Epidermal melanocyte (primary cell): Measurements from ENCODE around the gene INO80D.
A peak's percentile ranks its signal among the peaks of the same experiment; 100 is the strongest.
"Not testable (repeated sequence)": the region's sequence is repeated elsewhere in the genome, so short reads cannot be mapped to it uniquely, and the experiment has no call there.

ENCODE experiments used
- DNase-seq: peaks from one replicate; pipeline ENCODE4 v3.0.0; 2011; ENCODE audit warnings: low spot score; ENCODE audit not compliant: insufficient read length

The INO80D gene, protein sequence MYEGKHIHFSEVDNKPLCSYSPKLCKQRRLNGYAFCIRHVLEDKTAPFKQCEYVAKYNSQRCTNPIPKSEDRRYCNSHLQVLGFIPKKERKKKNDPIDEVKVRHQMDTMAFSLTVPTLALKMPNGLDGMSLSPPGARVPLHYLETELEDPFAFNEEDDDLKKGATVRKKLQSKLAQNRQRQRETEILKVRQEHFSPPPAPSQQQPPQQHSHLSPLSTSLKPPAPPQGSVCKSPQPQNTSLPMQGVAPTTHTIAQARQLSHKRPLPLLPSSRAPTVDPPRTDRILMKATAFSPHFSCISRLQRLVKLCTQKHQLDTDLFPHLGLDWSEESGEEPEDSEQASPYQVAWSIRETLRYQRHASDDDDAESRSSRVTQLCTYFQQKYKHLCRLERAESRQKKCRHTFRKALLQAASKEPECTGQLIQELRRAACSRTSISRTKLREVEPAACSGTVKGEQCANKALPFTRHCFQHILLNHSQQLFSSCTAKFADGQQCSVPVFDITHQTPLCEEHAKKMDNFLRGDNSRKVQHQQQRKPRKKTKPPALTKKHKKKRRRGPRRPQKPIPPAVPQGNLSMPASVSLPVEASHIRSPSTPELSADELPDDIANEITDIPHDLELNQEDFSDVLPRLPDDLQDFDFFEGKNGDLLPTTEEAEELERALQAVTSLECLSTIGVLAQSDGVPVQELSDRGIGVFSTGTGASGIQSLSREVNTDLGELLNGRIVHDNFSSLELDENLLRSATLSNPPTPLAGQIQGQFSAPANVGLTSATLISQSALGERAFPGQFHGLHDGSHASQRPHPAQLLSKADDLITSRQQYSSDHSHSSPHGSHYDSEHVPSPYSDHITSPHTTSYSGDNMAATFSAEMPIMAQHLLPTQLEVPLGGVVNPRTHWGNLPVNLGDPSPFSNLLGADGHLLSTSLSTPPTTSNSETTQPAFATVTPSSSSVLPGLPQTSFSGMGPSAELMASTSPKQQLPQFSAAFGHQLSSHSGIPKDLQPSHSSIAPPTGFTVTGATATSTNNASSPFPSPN

DNA sequence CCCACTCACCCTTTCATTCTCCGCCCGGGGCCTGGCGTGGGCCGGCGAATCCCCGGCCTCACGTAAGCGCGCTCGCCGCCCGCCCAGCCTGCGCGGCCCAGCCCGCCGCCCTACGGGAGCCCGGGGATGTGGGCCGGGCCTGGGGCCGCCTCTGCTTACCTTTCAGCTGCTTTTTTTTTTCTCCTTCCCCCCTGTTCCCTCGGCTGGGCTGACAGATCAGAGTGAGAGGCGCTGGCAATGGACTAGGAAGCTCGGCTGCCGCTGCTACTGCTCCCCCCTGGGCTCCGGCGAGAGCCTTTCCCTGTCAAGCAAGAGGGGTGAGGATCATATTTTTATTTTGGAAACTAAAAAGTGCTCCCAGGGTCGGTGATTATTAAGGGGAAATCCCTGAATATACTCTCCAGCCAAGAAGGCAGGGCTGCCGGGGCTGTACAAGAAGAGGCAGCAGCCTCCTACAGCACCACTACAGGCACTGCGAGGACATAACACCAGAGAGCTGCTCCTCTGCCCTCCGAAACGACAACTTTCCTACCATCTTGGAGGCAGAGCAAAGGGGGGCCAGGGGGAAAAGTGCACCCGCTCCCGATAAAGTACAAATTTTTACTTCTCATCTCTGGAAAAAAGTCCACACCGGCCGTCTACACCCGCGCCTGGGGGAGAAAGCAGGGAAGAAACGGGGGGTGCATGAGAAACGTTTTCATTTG, at the start of gene INO80D:
INO80D (minus strand) TSS at position 433 of the 704 bp plus-strand sequence. CDS start 23,158 bp downstream, outside the sequence.
- DNase-seq, result peak; percentile 79

DNA sequence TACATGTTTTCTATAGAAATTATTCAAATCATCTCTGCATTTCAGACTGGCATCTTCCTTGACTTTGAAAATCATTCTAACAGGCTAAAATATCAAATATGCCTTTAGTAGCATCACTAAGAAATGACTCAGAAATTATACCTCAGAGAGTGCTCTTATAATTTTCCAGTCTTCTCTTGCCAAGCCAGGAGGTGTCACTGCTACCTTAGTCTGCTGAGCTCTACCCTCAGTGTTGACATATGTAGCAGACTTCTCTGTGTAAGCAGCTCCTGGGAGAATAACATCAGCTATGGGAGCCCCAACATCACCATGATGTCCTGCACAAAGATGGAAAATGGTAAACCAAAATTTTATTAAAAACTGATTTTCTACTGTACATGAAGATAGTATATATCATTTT, 41.7 kb upstream of the INO80D start:
- no peak for DNase-seq

DNA sequence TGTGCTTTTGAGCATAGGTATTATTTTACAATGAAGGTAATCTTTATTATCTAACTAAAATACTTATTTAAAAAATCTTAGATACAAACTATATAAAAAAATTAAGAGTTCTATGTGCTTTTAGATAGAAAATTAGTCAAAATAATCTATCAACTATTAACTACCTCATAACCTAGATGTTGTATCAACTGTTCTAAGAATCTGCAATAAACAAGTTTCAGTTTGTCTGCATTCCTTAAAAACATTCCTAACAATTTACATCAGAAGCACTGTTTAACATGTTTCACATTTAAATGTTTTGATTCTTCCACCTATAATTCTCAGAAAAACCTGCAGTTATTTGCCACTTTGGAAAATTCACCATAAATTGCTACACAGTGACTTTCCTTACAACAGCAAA, 39.9 kb upstream of the INO80D start:
- no peak for DNase-seq

DNA sequence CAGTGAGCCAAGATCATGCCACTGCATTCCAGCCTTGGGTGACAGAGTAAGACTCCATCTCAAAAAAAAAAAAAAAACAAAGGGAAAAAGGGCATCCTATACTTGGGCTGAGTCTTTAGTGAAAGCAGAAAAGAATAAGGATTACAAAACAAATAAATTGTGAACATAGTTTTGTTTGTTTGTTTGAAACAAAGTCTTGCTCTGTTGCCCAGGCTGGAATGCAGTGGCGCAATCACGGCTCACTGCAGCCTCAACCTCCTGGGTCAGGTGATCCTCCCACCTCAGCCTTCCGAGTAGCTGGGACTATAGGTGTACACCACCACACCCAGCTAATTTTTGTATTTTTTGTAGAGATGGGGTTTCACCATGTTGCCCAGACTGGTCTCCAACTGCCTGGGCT, 36.6 kb upstream of the INO80D start:
- DNase-seq, result not testable (repeated sequence)

DNA sequence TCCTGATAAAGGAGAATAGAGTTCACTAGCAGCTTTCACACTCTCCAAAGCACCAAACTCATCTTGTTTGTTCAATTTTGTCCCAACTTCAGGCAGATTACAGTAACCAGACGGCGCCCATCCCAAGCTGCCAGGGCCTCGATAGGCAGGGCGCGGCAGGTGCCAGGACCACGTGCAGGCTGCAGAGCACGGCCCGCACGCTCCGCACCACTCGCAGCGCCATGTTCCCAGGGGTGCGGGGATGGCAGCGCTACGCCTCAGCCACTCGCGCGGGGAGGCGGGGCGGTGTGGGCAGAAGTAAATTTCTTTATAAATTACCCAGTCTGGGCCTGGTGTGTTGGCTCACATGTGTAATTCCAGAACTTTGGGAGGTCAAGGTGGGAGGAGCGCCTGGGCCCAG, 30.3 kb upstream of the INO80D start:
- no peak for DNase-seq

DNA sequence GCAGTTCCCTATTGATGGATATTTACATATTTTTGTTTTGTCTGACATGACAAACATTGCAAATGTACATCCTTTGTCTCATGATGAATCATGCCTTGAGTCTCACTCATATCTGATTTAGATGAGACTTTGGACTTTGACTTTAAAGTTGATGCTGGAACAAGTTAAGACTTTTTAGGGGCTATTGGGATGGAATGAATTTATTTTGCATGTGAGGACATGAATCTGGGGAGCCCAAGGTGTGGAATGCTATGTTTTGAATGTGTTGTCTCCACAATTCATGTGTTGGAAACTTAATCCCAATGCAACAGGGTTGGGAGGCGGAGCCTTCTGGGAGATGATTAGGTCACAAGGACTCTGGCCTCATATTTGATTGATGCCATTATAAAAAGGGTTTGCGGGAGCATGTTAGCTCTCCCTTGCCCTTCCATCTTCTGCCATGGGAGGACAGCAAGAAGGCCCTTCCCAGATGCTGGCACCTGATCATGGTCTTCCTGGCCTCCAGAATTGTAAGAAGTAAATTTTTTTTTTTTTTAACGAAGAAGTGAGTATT, 29.1 kb upstream of the INO80D start:
- DNase-seq, result no peak

DNA sequence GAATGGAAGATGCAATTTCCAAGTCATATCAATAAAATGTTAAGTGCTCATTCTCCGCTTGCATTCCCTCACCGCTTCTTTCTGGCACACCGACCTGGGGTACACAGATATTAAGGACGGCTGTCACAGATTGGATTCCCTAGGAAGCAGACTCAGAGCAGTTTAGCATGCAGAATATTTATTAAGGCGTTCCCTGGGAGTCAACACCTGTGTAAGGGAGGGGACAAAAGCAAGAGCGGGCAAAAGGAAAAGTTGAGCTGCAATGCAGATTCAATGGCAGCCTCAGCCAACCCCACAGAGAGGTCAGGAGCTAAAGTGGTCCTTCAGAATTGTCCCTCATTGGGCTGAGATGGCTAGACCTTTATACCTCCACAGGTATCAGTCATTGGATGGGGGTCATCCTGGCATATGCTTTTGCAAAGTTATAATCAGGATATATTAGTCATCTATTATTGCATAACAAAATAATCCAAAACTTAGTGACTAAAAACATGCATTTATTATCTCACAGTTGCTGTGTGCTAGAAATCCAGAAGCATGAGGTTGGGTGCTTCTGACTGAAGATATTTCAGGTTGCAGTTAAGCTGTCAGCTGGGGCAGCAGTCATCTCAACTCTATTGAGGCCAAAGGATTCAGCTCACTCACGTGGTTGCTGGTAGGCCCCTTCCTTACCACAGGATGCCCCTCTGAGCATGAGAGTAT, 27.0 kb upstream of the INO80D start:
- DNase-seq, result no peak

DNA sequence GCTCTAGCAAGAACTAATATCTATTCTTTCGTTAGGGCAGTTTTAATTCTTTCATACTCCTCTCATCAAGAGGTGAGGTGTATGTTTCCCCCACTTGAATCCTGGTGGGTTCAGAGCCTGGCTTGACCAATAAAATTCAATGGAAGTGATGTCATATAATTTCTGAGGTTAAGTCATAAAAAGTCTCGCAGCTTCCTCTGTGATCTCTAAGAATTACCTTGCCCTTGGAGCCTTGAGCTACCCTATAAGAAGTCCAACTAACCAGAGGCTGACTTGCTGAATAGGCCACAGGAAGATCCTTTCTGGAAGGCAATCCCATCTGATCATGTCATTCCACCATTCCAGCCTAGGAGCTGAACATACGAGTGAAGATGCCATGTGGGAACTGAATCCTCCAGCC, 26.1 kb upstream of the INO80D start:
- DNase-seq, result no peak

DNA sequence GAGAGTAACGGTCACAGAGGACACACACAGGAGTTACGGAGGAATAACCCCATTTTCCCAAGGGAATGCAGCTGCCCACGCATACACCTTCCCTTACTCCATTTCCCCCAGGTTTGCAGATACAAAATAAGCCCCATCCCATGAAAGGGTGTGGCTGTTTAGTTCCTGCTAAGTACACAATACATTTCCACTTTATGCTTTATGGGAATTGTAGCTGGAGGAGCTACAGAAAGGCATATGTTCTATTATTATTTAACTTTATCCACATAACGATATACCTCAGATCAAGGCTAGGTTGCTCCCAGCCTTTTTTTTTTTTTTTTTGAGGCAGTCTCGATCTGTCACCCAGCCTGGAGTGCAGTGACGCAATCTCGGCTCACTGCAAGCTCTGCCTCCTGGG, 22.7 kb upstream of the INO80D start:
- no peak for DNase-seq

DNA sequence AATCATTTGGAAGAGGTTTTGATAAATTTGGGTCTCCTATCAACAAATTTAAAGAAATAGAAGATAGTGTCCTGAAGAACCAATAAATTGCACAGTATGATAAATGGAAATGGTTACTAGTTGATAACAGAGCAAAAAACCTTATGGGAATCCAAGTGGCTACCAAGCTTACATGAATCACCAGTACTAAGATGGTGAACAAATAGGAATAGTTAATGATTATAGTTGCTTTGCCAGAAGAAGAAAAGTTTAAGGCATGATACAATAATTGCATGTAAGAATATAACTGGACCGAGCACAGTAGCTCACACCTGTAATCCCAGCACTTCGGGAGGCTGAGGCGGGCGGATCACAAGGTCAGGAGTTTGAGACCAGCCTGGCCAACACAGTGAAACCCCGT, 19.6 kb upstream of the INO80D start:
- no peak for DNase-seq

DNA sequence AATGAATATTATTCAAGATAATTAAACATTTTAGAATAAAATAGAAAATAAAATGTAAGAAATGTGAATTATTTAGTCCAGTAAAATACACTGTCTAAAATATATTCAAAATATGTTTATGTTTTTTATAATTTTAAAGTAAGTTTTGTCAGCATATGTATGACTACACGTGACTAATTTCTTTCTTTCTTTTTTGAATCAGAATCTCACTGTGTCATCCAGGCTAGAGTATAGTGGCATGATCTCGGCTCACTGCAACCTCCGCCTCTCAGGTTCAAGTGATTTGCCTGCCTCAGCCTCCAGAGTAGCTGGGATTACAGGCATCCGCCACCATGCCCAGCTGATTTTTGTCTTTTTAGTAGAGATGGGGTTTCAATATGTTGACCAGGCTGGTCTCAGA, 19.1 kb upstream of the INO80D start:
- no peak for DNase-seq

DNA sequence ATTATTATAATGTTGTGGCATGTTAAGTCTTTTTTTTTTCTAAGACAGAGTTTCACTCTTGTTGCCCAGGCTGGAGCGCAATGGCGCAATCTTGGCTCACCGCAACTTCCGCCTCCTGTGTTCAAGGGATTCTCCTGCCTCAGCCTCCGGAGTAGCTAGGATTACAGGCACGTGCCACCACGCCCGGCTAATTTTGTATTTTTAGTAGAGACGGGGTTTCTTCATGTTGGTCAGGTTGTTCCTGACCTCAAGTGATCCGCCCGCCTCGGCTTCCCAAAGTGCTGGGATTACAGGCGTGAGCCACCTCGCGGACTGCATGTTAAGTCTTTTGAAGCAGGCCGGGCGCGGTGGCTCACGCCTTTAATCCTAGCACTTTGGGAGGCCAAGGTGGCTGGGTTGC, 12.9 kb upstream of the INO80D start:
- not testable (repeated sequence) for DNase-seq

DNA sequence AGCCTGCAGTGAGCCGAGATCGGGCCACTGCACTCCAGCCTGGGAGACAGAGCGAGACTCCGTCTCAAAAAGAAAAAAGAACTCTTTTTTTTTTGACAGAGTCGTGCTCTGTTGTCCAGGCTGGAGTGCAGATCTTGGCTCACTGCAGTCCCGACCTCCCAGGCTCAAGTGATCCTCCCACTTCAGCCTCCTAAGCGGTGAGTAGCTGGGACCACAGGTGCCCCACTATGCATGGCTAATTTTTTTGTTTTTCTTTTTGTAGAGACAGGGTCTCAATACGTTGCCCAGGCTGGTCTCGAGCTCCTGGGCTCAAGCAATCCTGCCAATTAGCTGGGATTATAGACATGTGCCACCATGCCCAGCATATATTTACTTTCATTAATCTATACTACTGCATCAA, 12.5 kb upstream of the INO80D start:
- DNase-seq, result no peak

DNA sequence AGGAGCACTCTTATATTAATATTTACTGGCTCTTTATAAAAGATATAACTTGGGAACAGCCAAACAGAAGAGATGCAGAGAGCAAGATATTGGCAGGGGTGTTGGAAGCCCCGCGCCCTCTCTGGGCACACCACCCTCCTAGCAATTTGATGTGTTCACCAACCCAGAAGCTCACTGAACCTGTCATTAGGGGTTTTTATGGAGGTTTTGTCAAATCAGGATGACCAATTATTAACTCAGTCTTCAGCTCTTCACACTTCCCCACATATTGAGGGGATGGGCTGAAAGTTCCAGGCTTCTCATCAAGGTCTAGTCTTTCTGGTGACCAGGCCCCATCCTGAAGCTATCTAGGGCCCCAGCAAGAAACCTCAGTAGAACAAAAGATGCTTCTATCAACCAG, 10.9 kb upstream of the INO80D start:
- no peak for DNase-seq

DNA sequence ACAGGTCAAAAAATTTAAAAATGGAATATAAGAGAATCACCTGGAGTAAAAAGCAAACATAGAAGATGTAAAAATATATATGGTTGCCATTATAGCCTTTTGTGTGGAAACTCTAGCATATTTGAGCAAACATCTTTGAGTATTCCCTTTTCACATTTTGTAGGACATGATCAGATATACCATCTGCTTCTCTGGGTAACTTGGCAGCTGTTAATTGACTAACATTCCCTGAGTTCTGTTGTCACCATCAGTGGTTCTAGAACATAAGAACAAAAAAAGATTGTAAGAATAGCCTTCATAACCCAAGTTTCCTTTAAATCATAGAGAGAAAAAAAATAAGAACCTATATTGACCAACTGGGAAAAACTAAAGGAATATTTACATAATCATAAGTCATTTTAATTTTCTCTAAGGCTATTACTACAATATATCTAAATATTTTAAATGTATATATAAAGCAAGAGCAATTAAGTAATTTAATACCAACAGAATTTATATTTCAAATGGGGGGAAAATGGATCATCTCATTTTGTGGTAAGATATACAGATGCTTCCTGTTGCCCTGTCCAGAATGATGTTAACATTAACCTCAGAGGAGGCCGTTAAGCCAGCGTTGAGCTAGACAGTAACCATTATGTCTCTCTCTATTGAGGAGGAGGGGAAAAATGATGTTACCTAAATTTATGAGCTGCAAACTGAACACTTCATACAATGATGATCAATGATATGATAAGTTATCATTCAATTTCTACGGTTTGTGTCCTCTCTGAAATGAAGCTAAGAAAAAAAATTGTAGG, 9.8 kb upstream of the INO80D start:
- no peak for DNase-seq

DNA sequence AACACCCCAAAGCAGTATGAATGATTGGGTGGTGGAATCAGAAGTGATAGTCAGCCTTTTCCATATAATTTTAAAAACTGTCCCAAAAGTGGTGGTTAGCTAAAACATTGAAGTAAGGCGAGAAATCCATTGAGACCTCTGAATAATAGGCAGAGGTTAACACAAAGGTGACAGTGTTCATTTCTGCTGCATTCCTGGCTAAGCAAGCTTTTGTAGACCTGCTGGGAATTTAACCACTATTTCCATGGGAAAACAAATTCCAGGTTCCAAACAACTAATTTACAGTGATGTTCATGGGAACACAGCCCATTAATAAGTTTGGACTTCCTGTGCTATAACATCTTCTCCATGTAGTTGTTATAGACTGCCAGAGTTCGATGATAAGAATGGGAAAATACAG, 6.3 kb upstream of the INO80D start:
- DNase-seq, result no peak

DNA sequence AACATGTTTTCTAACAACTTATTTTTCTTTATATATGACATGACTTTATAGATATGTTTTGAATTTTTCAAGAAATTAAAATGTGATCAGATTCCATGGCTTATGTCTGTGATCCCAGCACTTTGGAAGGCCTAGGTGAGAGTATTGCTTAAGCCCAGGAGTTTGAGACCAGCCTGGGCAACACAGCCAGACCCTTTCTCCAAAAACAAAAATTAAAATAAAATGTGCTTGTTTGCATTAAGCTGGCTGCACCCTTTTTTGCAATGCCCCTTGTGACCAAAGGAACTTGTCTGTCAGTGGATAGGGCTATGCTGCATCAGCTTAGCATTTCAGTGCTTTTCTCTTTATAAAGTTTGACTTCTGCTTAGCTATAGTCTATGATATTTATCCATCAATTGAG, 2.3 kb upstream of the INO80D start:
- DNase-seq, result no peak

DNA sequence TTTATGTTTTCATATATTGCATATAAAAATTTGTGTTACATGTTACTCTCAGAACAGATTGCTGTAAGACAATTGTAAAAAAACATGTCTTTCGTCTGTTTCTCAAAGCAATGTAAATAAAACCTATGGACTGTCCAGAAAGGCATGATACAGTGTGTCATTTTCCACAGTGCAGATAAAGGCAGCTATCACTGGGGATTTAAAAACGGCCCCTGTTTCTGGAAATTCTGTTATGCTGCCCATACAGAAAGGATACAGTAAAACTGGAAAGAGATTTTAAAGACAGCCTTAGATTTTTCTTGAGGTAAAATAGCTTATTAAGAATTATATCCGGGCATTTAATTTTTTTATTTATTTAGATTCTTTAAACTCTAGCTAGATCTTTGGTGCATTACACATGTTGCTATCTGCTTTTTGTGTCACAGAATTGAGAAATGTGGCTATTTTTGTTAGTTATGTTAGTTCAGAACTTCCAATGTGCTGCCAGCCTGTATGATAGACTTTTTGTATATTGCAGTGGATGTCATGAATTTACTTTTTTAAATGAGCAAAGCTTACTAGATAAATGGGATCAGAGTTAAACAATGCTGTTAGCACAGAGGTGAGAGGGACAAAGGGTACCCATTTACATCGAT, 859 bp upstream of the INO80D start:
- DNase-seq, result no peak
